Testis (tissue), 3 donors: Measurements from ENCODE around the gene C19orf67. TPM values are rescaled to one million over a fixed set of nuclear protein-coding genes. Genes with fewer than 3 reads are reported as not detected.

Experiments
- DNase-seq: peaks from one replicate; pipeline ENCODE4 v3.0.0-alpha.2; 2019
- H3K27ac ChIP-seq, 2 donors: fragments of 200-600 bp; sonication (generic); one replicate each; pipeline ENCODE4 v1.5.1; 2019
- H3K27me3 ChIP-seq: fragments of 200-600 bp; sonication (generic); one replicate; pipeline ENCODE4 v1.5.1; 2019
- H3K36me3 ChIP-seq: fragments of 200-600 bp; sonication (generic); one replicate; pipeline ENCODE4 v1.5.1; 2017; ENCODE audit warnings: low read depth; ENCODE audit errors: missing control alignments
- H3K4me1 ChIP-seq: fragments of 200-600 bp; sonication (generic); one replicate; pipeline ENCODE4 v1.5.1; 2019
- H3K4me3 ChIP-seq, 2 donors: fragments of 200-600 bp; sonication (generic); one replicate each; pipeline ENCODE4 v1.5.1; 2017 to 2019
- H3K9me3 ChIP-seq: fragments of 200-600 bp; sonication (generic); one replicate; pipeline ENCODE4 v1.5.1; 2017
- CTCF ChIP-seq, 3 experiments: fragments of 450-650 bp in 2 of 3; fragments of 200-600 bp in 1 of 3; sonication (generic) in 1 of 3; IDR thresholded peaks; one replicate each; pipeline ENCODE4 v1.5.1; 2016 to 2019; ENCODE audit warnings: antibody characterized with exemption in 3 of 3, mild to moderate bottlenecking in 2 of 3, moderate library complexity in 1 of 3
- POLR2A ChIP-seq: fragments of 450-650 bp; IDR thresholded peaks from one replicate; pipeline ENCODE4 v1.6.1; 2017; ENCODE audit warnings: antibody characterized with exemption, mild to moderate bottlenecking, moderate library complexity
- WGBS, 2 donors: methylation state at CpG; one replicate each; pipeline ENCODE4 v1.1.5; 2018; 5-methylcytosine and 5-hydroxymethylcytosine counted together
- intact Hi-C: fragments of 100-400 bp; cut with DNase I; formaldehyde crosslinking; loops from one replicate; pipeline ENCODE4 v1.15.1; 2023; ENCODE audit warnings: low total_unique reads
- polyA plus RNA-seq: library from polyadenylated mRNA; stranded (reverse); fragments of 350-450 nt; fragmentation: Illumina TruSeq; extraction: RNeasy Lipid Tissue Mini Kit (QIAGEN cat#74804); gene quantifications from one replicate; pipeline ENCODE4 v1.2.3, GENCODE V29; 2014; ENCODE audit warnings: low read depth, low replicate concordance; ENCODE audit not compliant: insufficient read depth
- total RNA-seq, 2 donors: library from RNA; depleted of rRNA; stranded (reverse); fragments of >200 nt; gene quantifications; one replicate each; pipeline ENCODE4 v1.2.3, GENCODE V29; 2016

C19orf67 gene
- total and polyA plus RNA-seq, 3 donors from 2014 or later, result 5.0 to 12.7 (median 12.6) TPM

GRCh38 chr19:14059093-14059480 is 26.5 kb downstream of the C19orf67 start:
- Histone ChIP-seq H3K9me3 (no peaks in the 10 kb centered on the region), H3K36me3 (no peaks in the 10 kb centered on the region), H3K4me1 (peaks cover 13% of the 10 kb centered on the region), H3K27ac (no peak overlapping the region), H3K27me3 (no peaks in the 10 kb centered on the region), H3K4me3 (no peak overlapping the region)
- intact Hi-C loops, result no loop called here
- DNase-seq, result peak; percentile 39
- TF ChIP-seq CTCF (IDR thresholded peaks at IDR 0.05), result peak in 1 of 3 experiments; percentile 53
- no peak for TF ChIP-seq POLR2A
- 14 to 15% methylated on average over 12 to 15 of the region's 15 CpGs for WGBS, 2 donors

GRCh38 chr19:14058182-14059092 is 27.1 kb downstream of the C19orf67 start:
- no peaks in the 10 kb centered on the region for H3K27me3 ChIP-seq
- no peak for DNase-seq
- H3K9me3 ChIP-seq, result no peaks in the 10 kb centered on the region
- no peak overlapping the region for H3K27ac ChIP-seq
- no peak overlapping the region for H3K4me3 ChIP-seq
- WGBS, 2 donors, result 18 to 19% methylated on average over 17 of the region's 17 CpGs
- H3K36me3 ChIP-seq, result no peaks in the 10 kb centered on the region
- H3K4me1 ChIP-seq, result peaks cover 13% of the 10 kb centered on the region
- intact Hi-C loops, result no loop called here
- TF ChIP-seq CTCF (IDR thresholded peaks at IDR 0.05), result no peak
- TF ChIP-seq POLR2A, result no peak

GRCh38 chr19:14056741-14057356 is 28.7 kb downstream of the C19orf67 start:
- H3K36me3 ChIP-seq, result no peaks in the 10 kb centered on the region
- no peak for DNase-seq
- no peaks in the 10 kb centered on the region for H3K9me3 ChIP-seq
- 18 to 31% methylated on average over 8 to 14 of the region's 19 CpGs for WGBS, 2 donors
- H3K27me3 ChIP-seq, result no peaks in the 10 kb centered on the region
- peak overlapping the region; percentile 42 to 53 for H3K4me3 ChIP-seq
- H3K4me1 ChIP-seq, result peaks cover 11% of the 10 kb centered on the region
- no peak for TF ChIP-seq POLR2A
- no peak for TF ChIP-seq CTCF (IDR thresholded peaks at IDR 0.05)
- intact Hi-C loops, result no loop called here
- H3K27ac ChIP-seq, result peak overlapping the region in 1 of 2 donors; percentile 74

- H3K4me1 ChIP-seq, result peaks cover 4% of the 10 kb centered on the region
- 87 to 92% methylated on average over 7 to 10 of the region's 10 CpGs for WGBS, 2 donors
- H3K27me3 ChIP-seq, result no peaks in the 10 kb centered on the region
- TF ChIP-seq POLR2A, result no peak
- no peak for TF ChIP-seq CTCF (IDR thresholded peaks at IDR 0.05)
- H3K4me3 ChIP-seq, result no peak overlapping the region
- intact Hi-C loops, result no loop called here
- H3K36me3 ChIP-seq, result no peaks in the 10 kb centered on the region
- no peaks in the 10 kb centered on the region for H3K9me3 ChIP-seq
- no peak overlapping the region for H3K27ac ChIP-seq
- no peak for DNase-seq
Measured at GRCh38 chr19:14056069-14056666, 29.4 kb downstream of the C19orf67 start.
